NCI-H2029 (cell line): ENCODE results near the gene PRPF6.
A peak's percentile ranks its signal among the peaks of the same experiment; 100 is the strongest.
"Not testable (repeated sequence)": the region's sequence is repeated elsewhere in the genome, so short reads cannot be mapped to it uniquely, and the experiment has no call there.

ENCODE experiments used
- DNase-seq: peaks from one replicate; lab custom pipeline; 2025; lab: John Stamatoyannopoulos, UW

Gene PRPF6

GRCh38 chr20:63973636-63974401 lies 7.1 kb upstream of the PRPF6 start:
- peak; percentile 64 for DNase-seq

GRCh38 chr20:63974402-63975200 lies 6.3 kb upstream of the PRPF6 start:
- DNase-seq, result peak; percentile 89

- not testable (repeated sequence) for DNase-seq
Measured at GRCh38 chr20:63976511-63976910, 4.4 kb upstream of the PRPF6 start.

- no peak for DNase-seq
Measured at GRCh38 chr20:63976980-63977738, 3.8 kb upstream of the PRPF6 start.

- no peak for DNase-seq
Measured at GRCh38 chr20:63977739-63978276, 3.1 kb upstream of the PRPF6 start.

GRCh38 chr20:63978319-63979228 lies 2.4 kb upstream of the PRPF6 start:
- peak; percentile 72 for DNase-seq

- no peak for DNase-seq
Measured at GRCh38 chr20:63979229-63979556, 1.7 kb upstream of the PRPF6 start.

- DNase-seq, result peak; percentile 39
Measured at GRCh38 chr20:63979557-63980316, 1.2 kb upstream of the PRPF6 start, which contains the start of gene SAMD10. Gene SAMD10, minus strand, starts transcription at chr20:63979642. Its CDS starts 175 bp downstream, at chr20:63979467.

- DNase-seq, result no peak
Measured at GRCh38 chr20:63980317-63980805, 571 bp upstream of the PRPF6 start.

GRCh38 chr20:63982937-63983336 lies 2.0 kb downstream of the PRPF6 start:
- DNase-seq, result no peak

- DNase-seq, result no peak
Measured at GRCh38 chr20:64000906-64001305, 20.0 kb downstream of the PRPF6 start.

GRCh38 chr20:64001607-64002011 lies 20.7 kb downstream of the PRPF6 start:
- peak; percentile 87 for DNase-seq

GRCh38 chr20:64003960-64004725 lies 23.2 kb downstream of the PRPF6 start:
- DNase-seq, result no peak

- DNase-seq, result no peak
Measured at GRCh38 chr20:64005394-64005793, 24.5 kb downstream of the PRPF6 start.

- no peak for DNase-seq
Measured at GRCh38 chr20:64006490-64006889, 25.6 kb downstream of the PRPF6 start.

- DNase-seq, result no peak
Measured at GRCh38 chr20:64006902-64007301, 26.0 kb downstream of the PRPF6 start.

GRCh38 chr20:64009811-64010387 lies 29.0 kb downstream of the PRPF6 start:
- no peak for DNase-seq

GRCh38 chr20:64010711-64011237 lies 29.8 kb downstream of the PRPF6 start:
- DNase-seq, result no peak

- DNase-seq, result no peak
Measured at GRCh38 chr20:64011366-64011779, 30.4 kb downstream of the PRPF6 start.
